LoVo (cell line): ENCODE measurements around the gene DCAF15.
"Not testable (repeated sequence)": the region's sequence is repeated elsewhere in the genome, so short reads cannot be mapped to it uniquely, and the experiment has no call there.

ENCODE experiments used
- DNase-seq: peaks from one replicate; pipeline ENCODE4 v3.0.0-alpha.2; 2016; ENCODE audit warnings: low spot score

Gene DCAF15

GRCh38 chr19:13959962-13960862 lies 7.9 kb downstream of the DCAF15 start:
- no peak for DNase-seq

- DNase-seq = no peak
Measured at GRCh38 chr19:13960863-13961784, 8.8 kb downstream of the DCAF15 start.

GRCh38 chr19:13961826-13962698 lies 9.8 kb downstream of the DCAF15 start:
- DNase-seq = no peak

- no peak for DNase-seq
Measured at GRCh38 chr19:13962699-13963602, 10.6 kb downstream of the DCAF15 start.

GRCh38 chr19:13963603-13964105 lies 11.3 kb downstream of the DCAF15 start:
- DNase-seq = no peak

- no peak for DNase-seq
Measured at GRCh38 chr19:13964776-13965175, 12.5 kb downstream of the DCAF15 start.

- DNase-seq = no peak
Measured at GRCh38 chr19:13965377-13965896, 13.1 kb downstream of the DCAF15 start.

- no peak for DNase-seq
Measured at GRCh38 chr19:13965926-13966683, 13.8 kb downstream of the DCAF15 start.

GRCh38 chr19:13966684-13967128 lies 14.4 kb downstream of the DCAF15 start:
- DNase-seq = no peak

- not testable (repeated sequence) for DNase-seq
Measured at GRCh38 chr19:13967206-13967605, 14.9 kb downstream of the DCAF15 start.

GRCh38 chr19:13968383-13968935 lies 16.1 kb downstream of the DCAF15 start:
- no peak for DNase-seq

GRCh38 chr19:13968999-13969398 lies 16.7 kb downstream of the DCAF15 start:
- no peak for DNase-seq

- DNase-seq = no peak
Measured at GRCh38 chr19:13969897-13970296, 17.6 kb downstream of the DCAF15 start.

- DNase-seq = not testable (repeated sequence)
Measured at GRCh38 chr19:13971868-13972267, 19.6 kb downstream of the DCAF15 start.

- DNase-seq = no peak
Measured at GRCh38 chr19:13972368-13973155, 20.3 kb downstream of the DCAF15 start.

- not testable (repeated sequence) for DNase-seq
Measured at GRCh38 chr19:13973479-13973878, 21.2 kb downstream of the DCAF15 start.

- no peak for DNase-seq
Measured at GRCh38 chr19:13974073-13974472, 21.8 kb downstream of the DCAF15 start.

GRCh38 chr19:13975870-13976269 lies 23.6 kb downstream of the DCAF15 start:
- DNase-seq = no peak
